Memory B cell (primary cell): ENCODE data around the gene TUB.

Experiments
- ATAC-seq: fragments of 150-1000 bp; cut with Tn5 transposase; 2 replicates; pipeline ENCODE4 v1.10.0; 2021; ENCODE audit warnings: low read depth, mild to moderate bottlenecking, moderate library complexity
- DNase-seq, 2 donors: peaks; one replicate each; pipeline ENCODE4 v3.0.0; 2022; ENCODE audit warnings: low spot score in 2 of 2
- H3K27ac Mint-ChIP-seq: one replicate; pipeline ENCODE4 v1.8.0; 2022; ENCODE audit warnings: mild to moderate bottlenecking, moderate library complexity, mixed read lengths
- H3K27me3 Mint-ChIP-seq: one replicate; pipeline ENCODE4 v1.8.0; 2022; ENCODE audit warnings: mixed read lengths
- H3K36me3 Mint-ChIP-seq: one replicate; pipeline ENCODE4 v1.8.0; 2022; ENCODE audit warnings: mild to moderate bottlenecking, mixed read lengths
- H3K4me1 Mint-ChIP-seq: one replicate; pipeline ENCODE4 v1.8.0; 2022; ENCODE audit warnings: mixed read lengths
- H3K4me3 Mint-ChIP-seq: one replicate; pipeline ENCODE4 v1.8.0; 2022; ENCODE audit warnings: mild to moderate bottlenecking, moderate library complexity, mixed read lengths
- H3K9me3 Mint-ChIP-seq: one replicate; pipeline ENCODE4 v1.8.0; 2022; ENCODE audit warnings: mixed read lengths

TUB gene

DNA sequence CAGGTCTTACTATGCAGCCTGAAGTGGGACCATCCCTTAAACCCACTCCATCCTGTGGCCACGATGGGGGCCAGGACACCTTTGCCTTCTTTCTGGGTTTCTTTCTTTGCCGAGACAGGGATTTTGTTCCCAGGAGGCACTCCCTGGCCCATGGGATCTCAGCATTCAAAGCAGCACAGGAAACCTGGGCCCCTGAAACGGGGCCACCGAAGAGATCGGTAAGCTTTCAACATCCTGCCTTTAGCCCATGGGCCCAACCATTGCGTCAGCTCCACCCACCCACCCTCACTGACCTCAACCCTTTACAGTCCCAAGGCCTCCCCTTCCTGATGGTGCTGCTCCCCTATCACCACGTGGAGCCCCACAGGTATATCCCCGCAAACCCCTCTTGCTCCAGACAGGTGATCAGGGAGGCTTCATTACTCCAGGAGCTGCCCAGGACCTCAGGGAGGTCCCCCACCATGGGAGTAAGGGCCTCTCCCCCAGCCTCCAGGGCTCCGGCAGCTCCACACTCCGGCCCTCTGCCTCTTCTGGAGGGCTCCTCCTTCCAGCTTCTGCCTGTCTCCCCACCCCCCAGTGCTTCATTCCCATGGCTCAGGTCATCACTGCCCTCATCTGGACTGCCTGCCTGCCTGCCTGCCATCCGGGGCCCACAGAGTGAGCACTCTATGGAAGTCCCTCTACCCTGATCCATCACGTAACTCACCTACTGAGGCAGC lies 42.0 kb upstream of the TUB start:
- Mint-ChIP-seq H3K4me3 (no peak overlapping the region), H3K27me3 (peaks cover 13% of the 10 kb centered on the region), H3K9me3 (no peaks in the 10 kb centered on the region), H3K36me3 (no peaks in the 10 kb centered on the region), H3K27ac (no peak overlapping the region), H3K4me1 (no peaks in the 10 kb centered on the region)
- ATAC-seq (no peak), DNase-seq (peak in 1 of 2 donors; percentile 7)

DNA sequence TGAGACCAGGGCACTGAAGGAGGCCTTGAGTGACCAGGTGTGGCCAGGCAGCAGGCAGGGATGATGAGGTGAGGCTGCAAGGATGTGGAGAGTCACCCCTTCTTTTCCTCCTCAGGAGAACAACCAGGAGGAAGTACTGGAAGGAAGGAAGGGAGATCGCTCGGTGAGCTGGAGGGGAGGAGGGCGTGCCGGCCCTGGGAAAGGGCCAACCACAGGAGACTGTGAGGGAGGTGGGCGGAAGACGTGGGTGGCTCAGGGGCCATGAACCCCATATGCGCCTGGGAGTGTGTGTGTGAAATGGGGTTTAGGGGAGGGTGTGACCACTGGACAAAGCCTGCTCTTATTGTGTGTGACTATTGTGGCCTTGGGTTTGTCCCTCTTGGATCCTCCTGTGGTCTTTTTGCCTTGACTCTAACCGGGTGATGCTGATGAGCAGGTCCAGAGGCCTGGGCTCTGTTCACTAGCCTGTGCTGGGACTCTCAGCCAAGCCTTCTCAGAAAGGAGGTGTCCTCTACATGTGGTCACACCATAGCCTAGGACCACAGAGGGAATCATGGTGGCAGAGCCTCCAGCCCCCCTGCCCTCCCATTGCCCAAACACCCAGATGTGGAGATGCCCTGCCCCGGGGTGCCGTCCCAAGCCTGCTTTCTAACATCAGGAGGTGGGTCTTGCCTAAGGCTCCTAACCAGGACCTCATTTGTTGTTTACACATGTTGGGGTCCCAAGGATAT lies 41.3 kb upstream of the TUB start:
- no peaks in the 10 kb centered on the region for H3K9me3 Mint-ChIP-seq
- peaks cover 13% of the 10 kb centered on the region for H3K27me3 Mint-ChIP-seq
- H3K36me3 Mint-ChIP-seq = no peaks in the 10 kb centered on the region
- no peak overlapping the region for H3K27ac Mint-ChIP-seq
- ATAC-seq (no peak), DNase-seq (peak in 1 of 2 donors; percentile 6)
- no peaks in the 10 kb centered on the region for H3K4me1 Mint-ChIP-seq
- no peak overlapping the region for H3K4me3 Mint-ChIP-seq

DNA sequence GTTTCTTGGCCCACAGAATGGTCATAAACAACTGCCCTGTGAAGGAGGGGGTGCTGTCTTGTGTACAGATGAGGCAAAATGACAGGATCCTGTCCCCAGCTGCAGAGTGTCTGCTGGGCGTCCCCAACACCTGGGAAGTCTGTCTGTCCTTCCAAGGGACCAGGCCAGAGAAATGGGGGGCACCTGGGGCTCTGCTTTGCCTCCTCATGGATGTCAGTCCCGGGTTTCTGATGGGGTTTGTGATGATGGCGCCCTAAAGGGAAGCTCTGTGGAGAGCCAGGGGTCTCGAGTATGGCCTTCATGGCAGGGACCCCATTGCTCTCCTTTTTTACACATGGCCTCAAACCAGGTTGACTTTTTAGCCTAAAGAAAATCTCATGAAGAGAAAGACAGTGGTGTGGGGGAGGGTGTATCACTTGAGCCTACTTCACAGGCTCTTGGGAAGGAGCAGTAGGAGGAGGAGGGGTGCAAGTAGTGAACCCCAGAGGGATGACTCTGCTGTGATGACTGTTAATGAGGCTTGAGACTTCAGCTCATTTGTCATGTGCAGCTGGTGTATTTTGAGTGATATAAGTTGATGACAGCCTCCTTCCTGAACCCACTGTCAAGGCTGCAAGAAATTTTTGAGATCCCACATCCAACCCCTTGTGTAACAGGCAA lies 40.6 kb upstream of the TUB start:
- no peaks in the 10 kb centered on the region for H3K9me3 Mint-ChIP-seq
- H3K27me3 Mint-ChIP-seq = peaks cover 13% of the 10 kb centered on the region
- DNase-seq = peak in 1 of 2 donors; percentile 6
- no peak overlapping the region for H3K27ac Mint-ChIP-seq
- no peak for ATAC-seq
- H3K36me3 Mint-ChIP-seq = no peaks in the 10 kb centered on the region
- no peaks in the 10 kb centered on the region for H3K4me1 Mint-ChIP-seq
- H3K4me3 Mint-ChIP-seq = no peak overlapping the region

DNA sequence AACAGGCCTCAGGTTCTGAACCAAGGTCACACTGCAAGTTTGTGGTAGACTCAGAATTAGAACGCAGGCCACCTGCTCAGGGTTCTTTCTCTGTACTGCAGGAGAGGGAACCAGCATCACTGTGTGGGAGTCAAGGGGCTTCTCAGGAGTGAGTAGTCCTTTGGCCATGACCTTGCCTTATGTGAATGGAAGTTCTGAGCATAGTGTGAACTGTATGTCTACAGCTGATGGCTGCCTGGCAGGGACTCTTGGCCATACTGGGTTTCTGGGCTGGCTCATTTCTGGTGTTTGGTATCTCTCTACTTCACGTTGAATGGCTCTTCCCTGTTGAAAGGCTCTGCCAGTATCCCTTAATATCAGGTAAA lies 40.1 kb upstream of the TUB start:
- Mint-ChIP-seq H3K27me3 (peaks cover 13% of the 10 kb centered on the region), H3K36me3 (no peaks in the 10 kb centered on the region), H3K9me3 (no peaks in the 10 kb centered on the region), H3K27ac (no peak overlapping the region), H3K4me1 (no peaks in the 10 kb centered on the region), H3K4me3 (no peak overlapping the region)
- peak in 1 of 2 donors; percentile 3 for DNase-seq
- ATAC-seq = no peak

DNA sequence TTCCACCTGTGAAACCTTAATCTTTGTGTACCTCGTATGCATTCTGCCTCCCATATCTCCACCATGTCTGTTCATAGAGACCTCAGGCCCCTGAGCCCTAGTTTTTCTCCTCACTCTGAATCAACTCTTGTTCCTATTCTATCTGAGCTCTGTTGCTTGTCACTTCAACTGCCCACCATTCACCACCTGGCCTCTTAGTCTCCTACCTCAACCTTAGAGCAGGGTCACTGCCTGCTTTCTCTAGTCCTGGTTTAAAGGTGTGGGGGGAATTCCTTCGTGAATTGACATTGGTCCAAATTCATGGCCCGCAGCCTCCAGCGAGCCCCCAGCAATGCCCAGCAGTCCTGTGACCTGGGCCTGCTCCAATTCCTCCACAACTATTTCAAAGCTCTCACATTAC lies 39.4 kb upstream of the TUB start:
- no peaks in the 10 kb centered on the region for H3K36me3 Mint-ChIP-seq

DNA sequence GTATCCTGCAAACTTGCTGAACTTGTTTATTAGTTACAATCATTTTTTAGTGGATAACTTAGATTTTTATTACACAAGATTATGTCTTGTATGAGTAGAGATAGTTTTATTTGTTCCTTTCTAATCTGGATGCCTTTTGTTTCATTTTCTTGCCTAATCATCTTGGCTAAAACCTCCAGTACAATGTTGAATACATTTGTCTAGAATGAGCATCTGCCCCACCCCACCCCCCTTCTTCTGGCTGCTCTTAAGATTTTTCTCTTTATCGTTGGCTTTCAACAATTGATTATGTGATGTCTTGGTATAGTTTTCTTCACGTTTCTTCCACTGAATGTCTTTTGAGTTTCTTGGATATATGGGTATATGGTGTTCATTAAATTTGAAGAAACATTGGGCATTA lies 37.3 kb upstream of the TUB start:
- Mint-ChIP-seq H3K9me3 (no peaks in the 10 kb centered on the region), H3K36me3 (no peaks in the 10 kb centered on the region), H3K27me3 (peaks cover 17% of the 10 kb centered on the region), H3K4me3 (no peak overlapping the region), H3K27ac (no peak overlapping the region), H3K4me1 (no peaks in the 10 kb centered on the region)
- DNase-seq = no peak
- ATAC-seq = no peak

More for the DNA sequence above, 39.4 kb upstream of the TUB start:
- ATAC-seq = no peak
- Mint-ChIP-seq H3K27ac (no peak overlapping the region), H3K4me1 (no peaks in the 10 kb centered on the region), H3K4me3 (no peak overlapping the region), H3K27me3 (peaks cover 19% of the 10 kb centered on the region), H3K9me3 (no peaks in the 10 kb centered on the region)
- peak in 1 of 2 donors; percentile 3 for DNase-seq

DNA sequence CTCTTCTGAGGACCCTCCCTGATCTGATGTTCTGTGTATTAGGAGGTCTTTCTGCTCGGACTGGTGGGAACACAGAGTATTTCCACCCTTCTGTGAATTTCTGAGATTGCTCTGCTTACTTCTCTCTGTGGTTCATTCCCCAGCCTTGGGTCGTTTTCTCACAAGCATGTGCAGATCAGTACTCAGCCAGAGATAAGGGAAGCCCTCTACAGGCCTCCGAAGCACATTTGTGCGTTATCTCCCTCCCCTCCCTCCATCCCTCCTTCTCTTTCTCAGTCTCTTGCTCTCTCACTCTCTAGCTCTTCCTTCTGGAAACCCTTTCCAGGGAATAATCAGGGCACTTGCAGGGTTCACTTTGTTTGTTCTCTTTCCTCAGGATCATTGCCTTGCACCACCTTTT lies 35.2 kb upstream of the TUB start:
- H3K4me1 Mint-ChIP-seq = no peaks in the 10 kb centered on the region
- peaks cover 1% of the 10 kb centered on the region for H3K36me3 Mint-ChIP-seq
- H3K27ac Mint-ChIP-seq = no peak overlapping the region
- no peak overlapping the region for H3K4me3 Mint-ChIP-seq
- H3K27me3 Mint-ChIP-seq = peaks cover 15% of the 10 kb centered on the region
- ATAC-seq (no peak), DNase-seq (peak in 1 of 2 donors; percentile 5)
- H3K9me3 Mint-ChIP-seq = no peaks in the 10 kb centered on the region

DNA sequence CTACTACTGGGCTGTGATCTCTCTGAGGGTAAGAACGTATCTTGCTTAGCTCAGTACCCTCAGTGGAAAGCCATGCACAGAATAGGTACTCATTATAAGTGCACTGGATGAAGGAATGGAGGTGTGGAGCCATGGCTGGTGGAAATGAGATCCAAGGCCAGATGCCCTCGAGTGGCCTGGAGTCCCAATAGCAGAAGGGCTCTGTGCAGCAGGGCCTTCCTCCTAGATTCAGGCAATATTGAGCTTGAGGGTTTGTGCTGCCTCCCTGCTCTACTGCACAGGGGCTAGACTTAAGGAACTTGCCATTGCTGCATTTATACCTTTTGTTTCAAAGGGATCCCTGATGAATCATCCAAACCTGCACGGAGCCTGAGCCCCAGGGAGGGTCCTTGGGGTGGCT lies 33.6 kb upstream of the TUB start:
- Mint-ChIP-seq H3K9me3 (no peaks in the 10 kb centered on the region), H3K27me3 (peaks cover 15% of the 10 kb centered on the region), H3K36me3 (peaks cover 1% of the 10 kb centered on the region), H3K4me3 (no peak overlapping the region), H3K4me1 (no peaks in the 10 kb centered on the region), H3K27ac (no peak overlapping the region)
- ATAC-seq = no peak
- peak in 1 of 2 donors; percentile 5 for DNase-seq

DNA sequence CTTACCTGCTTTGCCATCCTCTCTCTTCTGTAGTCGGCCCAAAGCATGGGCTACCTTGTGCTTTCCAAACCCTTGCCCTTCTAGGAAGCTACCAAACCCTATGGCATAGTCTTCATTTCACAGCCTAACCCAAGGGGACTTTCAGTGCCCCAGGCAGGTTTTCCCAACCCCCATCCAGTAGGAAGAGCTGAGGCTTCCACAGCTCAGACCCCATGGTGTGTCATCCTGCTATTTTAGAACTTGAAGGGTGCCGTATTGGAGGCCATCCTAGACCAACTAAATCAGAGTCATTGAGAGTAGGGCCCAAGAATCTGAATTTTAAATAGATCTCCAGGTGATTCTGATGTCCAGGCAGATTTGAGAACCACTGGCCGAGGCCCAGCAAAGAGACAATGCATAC lies 31.9 kb upstream of the TUB start:
- Mint-ChIP-seq H3K36me3 (peaks cover 1% of the 10 kb centered on the region), H3K4me3 (no peak overlapping the region), H3K27ac (no peak overlapping the region), H3K9me3 (no peaks in the 10 kb centered on the region), H3K27me3 (peaks cover 15% of the 10 kb centered on the region), H3K4me1 (no peaks in the 10 kb centered on the region)
- ATAC-seq (no peak), DNase-seq (peak in 1 of 2 donors; percentile 4)

DNA sequence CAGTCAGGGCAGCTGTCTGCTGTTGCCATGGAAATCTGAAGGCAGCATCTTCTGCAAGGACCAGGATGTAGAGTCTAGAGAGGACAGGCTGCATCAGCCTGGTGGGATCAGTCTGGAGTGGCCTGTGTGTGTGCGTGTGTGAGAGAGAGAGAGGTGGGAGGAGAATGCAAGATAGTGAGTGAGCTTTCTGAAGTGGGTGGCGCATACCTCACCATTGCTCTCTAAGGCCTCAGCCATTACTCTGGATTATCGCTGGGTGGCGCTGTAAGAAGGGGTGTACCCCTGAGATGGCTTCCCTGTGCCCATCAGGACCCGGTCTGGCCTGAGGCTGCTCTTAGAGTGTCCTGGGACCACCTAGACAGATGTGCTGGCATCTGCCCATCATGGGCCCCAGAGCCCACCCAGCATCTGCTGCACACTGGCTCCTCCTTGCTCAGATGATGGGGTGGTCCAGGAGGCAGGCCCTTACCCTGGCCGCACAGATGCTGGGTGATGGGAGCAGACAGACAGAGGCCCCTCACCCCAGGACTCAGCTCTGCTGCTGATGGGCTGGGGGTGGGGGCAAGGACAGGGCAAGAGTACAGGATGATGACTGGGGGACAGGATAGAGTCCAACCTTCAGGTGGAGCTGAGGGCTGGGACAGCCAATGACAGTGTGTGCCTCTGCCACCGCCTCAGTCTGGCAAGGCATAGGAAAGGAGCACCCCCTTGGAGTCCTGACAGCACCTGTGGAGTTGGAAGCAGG lies 25.7 kb upstream of the TUB start:
- Mint-ChIP-seq H3K9me3 (no peaks in the 10 kb centered on the region), H3K27me3 (peaks cover 16% of the 10 kb centered on the region), H3K27ac (no peak overlapping the region), H3K4me3 (no peak overlapping the region), H3K4me1 (no peaks in the 10 kb centered on the region), H3K36me3 (peaks cover 1% of the 10 kb centered on the region)
- DNase-seq (peak in 1 of 2 donors; percentile 7), ATAC-seq (no peak)

DNA sequence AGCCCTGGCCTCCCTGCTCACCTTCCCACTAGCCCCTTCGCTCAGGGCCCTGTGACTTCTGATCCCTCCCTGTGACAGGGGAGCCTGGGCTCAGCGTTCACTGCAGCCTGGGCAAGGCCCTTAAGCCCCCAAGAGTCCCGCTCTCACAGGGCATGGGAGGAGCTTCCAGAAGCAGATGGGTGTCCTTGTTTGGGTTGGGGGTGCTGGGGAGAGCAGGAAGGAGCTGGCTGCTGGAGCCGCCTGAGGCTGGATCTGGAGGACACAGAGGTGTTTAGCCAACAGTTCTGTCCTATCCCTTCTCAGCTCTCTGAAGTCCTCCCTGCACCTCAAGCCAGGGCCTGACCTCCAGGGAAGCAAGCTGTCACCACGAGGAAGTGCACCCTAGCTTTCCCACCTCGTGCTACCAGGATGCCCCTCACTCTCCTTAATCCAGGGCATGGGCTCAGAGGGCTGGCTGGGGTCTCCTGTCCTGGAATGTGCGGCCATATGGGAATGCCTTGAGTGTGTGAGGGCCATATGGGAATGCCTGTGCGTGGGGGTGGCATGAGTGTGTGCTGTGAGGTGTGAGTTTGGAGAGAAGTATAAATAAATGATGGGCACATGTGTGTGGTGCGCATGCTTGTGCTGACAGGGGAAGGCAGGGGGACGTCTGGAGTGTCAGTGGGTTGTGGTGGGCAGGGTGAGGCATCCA lies 25.0 kb upstream of the TUB start:
- H3K4me3 Mint-ChIP-seq = no peak overlapping the region
- no peaks in the 10 kb centered on the region for H3K4me1 Mint-ChIP-seq
- DNase-seq (peak in 1 of 2 donors; percentile 2), ATAC-seq (no peak)
- peaks cover 13% of the 10 kb centered on the region for H3K27me3 Mint-ChIP-seq
- H3K9me3 Mint-ChIP-seq = no peaks in the 10 kb centered on the region
- no peak overlapping the region for H3K27ac Mint-ChIP-seq
- H3K36me3 Mint-ChIP-seq = no peaks in the 10 kb centered on the region

DNA sequence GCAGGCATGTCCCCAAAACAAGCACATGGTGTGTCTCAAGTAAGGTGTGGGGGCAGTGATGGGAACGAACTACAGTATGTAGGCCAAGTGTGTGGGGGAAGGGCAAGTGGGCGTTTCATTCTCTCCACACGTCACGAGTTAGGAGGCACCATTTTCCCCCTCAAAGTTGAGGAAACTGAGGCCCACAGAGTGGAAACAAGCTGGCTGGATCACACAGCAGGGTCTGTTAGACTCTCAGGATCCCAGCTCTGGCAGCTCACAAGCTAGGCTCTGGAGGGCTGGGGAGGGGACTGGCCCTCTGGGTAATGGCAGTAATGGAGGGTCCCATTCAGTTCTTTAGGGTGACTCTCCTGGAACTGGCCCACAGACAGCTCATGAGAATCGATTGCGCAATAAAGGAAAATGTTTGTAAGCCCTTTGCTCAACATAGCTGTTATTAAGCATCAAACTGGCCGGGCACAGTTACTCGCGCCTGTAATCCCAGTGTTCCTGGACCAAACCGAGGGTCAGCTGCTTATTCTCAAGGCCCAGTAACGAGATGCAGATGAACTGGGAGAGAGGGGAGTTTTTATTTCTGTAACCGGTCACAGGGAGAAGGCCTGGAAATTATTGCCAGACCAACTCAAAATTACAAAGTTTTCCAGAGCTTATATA lies 24.1 kb upstream of the TUB start:
- Mint-ChIP-seq H3K27ac (no peak overlapping the region), H3K27me3 (peaks cover 11% of the 10 kb centered on the region)
- no peak for ATAC-seq

DNA sequence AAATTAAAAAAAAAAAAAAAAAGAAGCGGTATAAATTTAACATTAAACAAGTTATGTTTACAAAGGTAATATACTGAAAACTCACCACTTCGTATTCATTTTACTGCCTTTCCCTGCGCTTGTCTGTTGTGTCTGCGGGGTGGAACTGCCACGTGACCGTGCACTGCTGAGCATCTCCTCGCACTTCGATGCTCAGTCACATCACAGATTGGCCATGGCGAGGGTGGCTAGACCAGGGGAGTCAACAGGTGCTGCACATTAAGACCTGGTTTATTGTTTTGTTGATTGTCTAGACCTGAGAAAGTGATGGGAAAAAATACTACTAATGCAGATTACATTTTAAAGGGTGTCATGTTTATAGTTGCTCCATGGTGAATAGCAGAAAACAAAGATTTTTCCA lies 22.8 kb upstream of the TUB start:
- no peak for DNase-seq
- Mint-ChIP-seq H3K9me3 (no peaks in the 10 kb centered on the region), H3K4me3 (no peak overlapping the region), H3K27ac (no peak overlapping the region), H3K36me3 (no peaks in the 10 kb centered on the region), H3K4me1 (no peaks in the 10 kb centered on the region), H3K27me3 (peaks cover 11% of the 10 kb centered on the region)
- ATAC-seq = no peak

More for the DNA sequence above, 24.1 kb upstream of the TUB start:
- Mint-ChIP-seq H3K36me3 (no peaks in the 10 kb centered on the region), H3K4me3 (no peak overlapping the region), H3K9me3 (no peaks in the 10 kb centered on the region), H3K4me1 (no peaks in the 10 kb centered on the region)
- peak in 1 of 2 donors; percentile 2 for DNase-seq
